HG03520 (cell line): ENCODE data around the gene HYAL3.
"Not testable (repeated sequence)": the region's sequence is repeated elsewhere in the genome, so short reads cannot be mapped to it uniquely, and the experiment has no call there.

Experiments
- ATAC-seq: cut with Tn5 transposase; IDR thresholded peaks from one replicate; pipeline ENCODE4 v1.9.1; 2021; ENCODE audit warnings: mild to moderate bottlenecking, moderate library complexity; ENCODE audit not compliant: unreplicated experiment

The HYAL3 gene

DNA sequence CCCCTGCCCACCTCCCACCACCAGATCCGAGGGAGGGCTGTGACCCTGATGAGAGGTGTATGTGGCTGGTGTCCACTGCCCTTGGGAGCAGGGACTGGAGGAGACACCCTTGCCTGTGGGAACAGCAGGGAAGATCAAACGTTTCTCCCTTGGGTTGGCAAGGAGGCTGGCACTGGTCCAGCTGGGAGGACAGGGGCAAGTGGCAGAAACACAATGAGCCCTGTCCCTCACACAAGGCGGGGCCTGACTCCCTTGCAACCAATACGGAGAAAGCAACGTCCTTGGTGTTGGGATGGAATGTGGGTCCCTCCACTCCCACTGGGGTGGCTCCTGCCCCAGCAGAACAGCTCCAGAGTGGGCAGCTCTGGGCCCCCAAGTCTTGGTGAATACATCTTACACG lies 18.1 kb upstream of the HYAL3 start:
- no peak for ATAC-seq

DNA sequence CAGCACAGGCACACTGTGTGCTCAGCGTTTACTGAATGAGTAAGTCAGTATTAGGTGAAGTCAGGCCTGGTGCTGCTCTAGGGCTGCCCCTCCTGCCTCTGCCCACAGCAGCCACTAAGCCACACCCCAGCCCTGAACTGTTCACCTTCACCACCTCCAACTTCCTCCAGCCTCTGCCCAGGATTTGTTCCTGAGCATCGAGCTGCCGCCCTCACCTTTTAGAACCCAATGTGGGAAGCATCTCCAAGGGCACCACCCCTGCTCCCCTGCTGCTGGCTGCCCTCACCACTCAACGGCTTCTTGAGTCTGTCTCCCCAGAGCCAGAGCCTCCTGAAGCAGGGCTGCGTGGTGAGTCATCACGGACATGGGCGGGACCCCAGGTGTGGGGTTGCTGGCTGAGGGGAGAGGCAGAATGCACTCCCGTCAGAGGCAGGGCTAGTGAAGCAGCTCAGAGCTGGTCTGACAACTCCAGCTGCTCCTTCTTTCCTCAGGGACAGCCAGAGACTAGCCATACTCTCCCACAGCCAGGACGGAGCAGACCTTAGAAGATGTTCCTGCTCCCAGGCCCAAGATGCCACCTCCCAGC lies 17.5 kb upstream of the HYAL3 start:
- no peak for ATAC-seq

DNA sequence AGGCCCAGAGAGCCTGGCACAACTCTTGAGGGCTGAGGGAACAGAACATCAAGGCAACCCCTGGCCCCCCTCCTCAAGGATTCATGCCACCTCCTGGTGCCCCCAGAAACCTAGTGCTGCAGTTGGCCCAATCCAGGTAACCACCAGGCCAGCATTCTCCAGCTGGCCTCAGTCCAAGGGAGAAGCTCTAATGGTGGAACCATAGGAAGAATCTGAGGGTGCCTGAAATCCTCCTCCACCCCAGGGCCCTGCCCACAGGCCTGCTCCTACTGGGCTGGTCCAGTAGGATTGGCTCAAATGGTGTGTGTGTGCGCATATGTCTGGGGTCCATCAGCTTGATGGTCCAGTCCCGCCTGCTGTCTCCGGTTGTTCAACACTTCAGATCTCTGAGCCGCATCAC lies 15.6 kb upstream of the HYAL3 start:
- ATAC-seq, result no peak

DNA sequence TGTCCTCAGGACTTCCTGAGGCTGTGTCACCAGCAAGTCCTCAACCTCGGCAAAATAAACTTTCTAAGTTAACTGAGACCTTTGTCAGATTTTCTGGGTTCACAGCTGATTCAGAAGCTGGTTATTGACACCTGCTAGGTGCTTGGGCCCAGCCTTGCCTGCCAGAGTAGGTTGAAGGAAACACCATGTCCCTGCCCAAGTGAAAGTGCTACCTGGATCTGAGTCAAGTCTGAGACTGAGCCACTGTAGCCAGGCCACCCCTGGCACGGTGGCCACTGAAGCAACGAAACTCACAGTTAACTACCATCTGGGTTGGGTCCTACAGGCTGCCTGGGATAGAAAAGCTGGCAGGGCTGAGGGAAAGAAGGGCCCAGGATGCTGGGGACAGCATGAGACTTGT lies 15.1 kb upstream of the HYAL3 start:
- ATAC-seq, result no peak

DNA sequence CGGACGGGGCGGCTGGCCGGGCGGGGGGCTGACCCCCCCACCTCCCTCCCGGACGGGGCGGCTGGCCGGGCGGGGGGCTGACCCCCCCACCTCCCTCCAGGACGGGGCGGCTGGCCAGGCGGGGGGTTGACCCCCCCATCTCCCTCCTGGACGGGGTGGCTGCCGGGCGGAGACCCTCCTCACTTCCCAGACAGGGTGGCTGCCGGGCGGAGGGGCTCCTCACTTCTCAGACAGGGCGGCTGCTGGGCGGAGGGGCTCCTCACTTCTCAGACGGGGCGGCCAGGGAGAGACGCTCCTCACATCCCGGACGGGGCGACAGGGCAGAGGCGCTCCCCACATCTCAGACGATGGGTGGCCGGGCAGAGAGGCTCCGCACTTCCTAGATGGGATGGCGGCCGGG lies 12.8 kb upstream of the HYAL3 start:
- not testable (repeated sequence) for ATAC-seq

DNA sequence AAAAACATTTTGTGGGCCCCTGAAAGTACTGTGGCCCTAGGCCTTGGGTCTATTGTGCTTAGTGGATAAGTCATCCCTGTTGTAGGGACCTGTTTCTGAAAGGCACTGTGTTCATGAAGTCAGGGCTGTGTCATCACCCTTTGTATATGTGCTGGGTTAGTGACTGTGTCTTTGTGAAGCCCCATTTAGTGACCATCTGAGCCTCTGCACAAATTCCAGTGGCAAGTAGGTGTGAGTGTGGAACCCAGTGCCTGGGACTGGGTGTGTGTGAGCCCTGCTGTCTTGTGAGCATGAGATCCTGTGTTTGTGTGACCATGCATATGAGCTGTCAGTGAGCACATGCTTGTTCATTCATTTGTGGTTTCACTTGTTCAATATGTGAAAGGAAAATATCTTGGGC lies 5.4 kb upstream of the HYAL3 start:
- no peak for ATAC-seq

DNA sequence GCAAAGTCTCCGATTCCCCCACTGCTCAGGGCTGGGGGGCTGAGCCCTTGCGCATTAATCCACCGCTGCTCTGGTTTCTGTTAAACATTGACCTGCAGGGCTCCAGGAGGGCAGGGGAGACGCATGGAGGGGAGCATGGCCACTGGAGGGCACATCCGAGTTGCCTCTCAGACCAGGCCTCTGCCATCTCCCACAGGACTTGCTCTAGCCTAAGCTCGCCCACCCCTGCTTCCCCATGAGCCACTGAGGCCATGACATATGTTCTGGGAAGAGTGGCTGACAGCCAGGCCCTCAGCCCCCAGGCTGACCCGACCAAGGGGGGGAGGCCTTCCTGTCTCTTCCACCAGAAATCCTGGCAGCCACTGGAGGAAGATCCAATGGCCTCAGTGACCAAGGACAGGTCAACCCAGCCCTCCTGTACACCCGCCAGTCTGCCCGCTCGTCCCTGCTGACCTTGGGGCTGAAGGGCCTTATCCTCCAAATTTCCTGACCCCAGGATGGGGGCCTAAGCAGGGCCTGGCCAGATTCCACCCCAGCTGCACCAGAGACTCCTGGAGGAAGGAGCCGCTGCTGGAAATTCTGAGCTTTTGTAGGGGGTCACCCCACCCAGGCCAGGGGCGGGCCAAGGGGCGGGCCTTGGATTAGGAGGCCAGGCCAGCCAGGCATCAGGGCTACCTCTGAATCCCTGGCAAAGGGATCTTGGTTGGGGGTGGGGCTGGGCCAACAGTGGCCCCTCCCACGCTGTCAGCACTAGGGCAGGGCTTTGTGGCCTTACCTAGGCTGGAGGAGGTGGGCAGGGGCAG lies 4.0 kb upstream of the HYAL3 start, which contains the start of gene HYAL1:
Gene HYAL1 (minus strand): TSS at position 562 of the 803 bp plus-strand sequence. CDS start 618 bp downstream, outside the sequence.
- ATAC-seq, result no peak

DNA sequence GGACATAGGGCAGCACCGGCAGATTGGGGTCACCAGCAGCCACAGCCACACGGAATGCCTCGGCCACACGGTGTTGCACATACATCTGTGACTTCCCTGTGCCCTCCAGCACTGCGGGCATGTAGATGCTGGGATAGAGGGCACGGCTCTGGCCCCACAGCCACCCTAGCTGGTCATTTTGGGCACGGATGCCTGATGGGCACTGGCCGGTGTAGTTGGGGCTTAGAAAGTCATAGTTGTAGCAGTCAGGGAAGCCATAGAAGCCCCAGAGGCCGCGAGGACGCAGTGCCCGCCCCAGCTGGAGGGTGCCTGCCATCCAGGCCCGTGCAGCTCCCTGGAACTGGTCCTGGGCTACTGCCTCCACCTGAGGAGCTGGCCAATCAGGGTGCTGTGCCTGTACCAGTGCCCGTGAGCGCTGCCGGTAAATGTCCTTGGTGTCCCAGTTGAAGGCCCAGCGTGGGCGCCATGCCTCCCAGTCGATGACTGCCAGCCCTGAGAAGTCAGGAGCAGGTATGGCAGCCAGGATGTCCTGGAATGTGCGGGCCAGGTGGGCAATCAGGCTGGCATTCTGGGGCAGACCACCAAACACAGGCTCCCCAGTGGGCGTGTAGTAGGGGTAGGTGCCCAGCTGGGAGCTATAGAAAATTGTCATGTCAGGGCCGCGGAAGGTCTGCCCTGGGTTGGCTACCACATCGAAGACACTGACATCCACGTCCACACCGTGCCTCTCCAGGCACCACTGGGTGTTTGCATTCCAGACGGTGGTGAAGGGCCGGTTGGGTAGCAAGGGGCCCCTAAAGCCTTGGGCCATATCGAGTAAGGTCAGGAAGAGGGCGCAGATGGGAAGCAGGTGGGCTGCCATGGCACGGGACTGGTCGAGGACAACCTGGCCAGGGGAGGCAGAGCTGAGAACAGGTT lies 3.1 kb upstream of the HYAL3 start:
- ATAC-seq, result no peak

DNA sequence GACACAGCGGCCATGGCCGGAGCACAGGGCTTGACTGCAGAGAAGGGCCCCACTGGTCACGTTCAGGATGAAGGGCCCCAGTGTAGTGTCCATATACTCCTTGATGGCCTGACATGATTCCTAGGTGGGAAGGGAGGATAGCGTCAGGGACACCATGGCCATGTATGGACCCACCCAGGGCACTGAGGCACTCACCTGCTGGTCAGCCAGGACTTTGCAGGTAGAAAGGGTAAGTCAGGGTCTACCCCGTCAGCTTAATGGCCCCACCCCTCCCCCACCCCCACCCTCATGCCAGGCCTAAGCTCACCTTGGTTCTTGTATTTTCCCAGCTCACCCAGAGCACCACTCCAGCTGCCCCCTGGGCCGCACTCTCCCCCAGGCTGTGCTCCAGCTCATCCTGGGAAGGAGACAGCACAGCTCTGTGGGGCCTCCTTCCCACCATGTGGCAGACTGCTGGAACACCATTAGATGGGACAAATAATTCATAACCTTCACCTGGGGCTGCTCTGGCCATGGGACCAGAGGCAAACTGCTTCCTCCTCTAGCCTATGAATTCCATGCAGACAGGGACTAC lies 1.6 kb upstream of the HYAL3 start:
- no peak for ATAC-seq

DNA sequence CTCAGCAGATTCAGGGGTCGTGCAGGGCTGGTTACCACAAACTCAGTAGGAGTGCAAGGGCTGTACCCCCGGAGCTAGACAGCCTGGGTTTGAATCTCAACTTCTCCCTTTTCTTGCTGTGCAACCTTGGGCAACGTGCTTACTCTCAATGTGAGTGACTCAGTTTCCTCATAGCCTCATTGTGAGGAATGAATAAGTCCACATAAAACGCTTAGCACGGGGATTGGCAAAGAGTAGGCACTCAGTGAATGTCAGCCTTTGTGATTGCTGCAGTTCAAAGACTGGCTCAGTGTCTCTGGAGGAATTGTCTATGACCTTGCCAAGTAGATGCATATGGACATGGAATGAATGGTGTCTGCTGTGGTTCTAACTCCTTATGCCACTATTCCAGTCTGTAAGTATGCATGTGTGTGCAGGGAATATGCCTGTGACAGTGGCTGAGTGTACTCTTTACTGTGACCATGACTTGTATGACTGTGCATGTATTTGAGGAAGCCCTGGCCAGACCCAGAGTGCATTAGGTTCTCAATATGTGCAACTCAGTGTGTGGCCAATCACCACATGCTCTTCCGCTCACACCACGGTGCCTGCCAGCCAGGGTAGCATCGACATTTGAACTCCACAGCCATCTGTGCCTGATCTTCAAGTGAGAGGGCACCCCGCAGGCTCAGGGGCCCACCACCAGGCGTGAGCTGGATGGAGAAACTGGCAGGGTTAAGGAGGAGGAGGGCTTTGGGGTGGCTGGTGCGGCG lies 900 bp upstream of the HYAL3 start:
- no peak for ATAC-seq

DNA sequence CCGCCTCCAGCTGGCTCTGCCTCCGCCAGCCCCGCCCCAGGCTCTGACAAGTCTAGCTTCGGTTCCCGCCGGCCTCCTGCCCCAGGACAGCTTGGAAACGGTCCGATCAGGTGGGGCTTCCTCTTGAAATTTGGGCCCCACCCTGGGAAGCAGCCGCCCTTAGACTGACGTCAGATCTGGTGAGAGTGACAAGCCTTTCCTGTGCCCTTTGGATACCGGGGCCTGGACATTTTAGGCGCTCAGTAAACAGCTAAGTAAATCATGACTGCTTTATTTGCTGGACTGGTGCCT lies 378 bp upstream of the HYAL3 start:
- no peak for ATAC-seq

DNA sequence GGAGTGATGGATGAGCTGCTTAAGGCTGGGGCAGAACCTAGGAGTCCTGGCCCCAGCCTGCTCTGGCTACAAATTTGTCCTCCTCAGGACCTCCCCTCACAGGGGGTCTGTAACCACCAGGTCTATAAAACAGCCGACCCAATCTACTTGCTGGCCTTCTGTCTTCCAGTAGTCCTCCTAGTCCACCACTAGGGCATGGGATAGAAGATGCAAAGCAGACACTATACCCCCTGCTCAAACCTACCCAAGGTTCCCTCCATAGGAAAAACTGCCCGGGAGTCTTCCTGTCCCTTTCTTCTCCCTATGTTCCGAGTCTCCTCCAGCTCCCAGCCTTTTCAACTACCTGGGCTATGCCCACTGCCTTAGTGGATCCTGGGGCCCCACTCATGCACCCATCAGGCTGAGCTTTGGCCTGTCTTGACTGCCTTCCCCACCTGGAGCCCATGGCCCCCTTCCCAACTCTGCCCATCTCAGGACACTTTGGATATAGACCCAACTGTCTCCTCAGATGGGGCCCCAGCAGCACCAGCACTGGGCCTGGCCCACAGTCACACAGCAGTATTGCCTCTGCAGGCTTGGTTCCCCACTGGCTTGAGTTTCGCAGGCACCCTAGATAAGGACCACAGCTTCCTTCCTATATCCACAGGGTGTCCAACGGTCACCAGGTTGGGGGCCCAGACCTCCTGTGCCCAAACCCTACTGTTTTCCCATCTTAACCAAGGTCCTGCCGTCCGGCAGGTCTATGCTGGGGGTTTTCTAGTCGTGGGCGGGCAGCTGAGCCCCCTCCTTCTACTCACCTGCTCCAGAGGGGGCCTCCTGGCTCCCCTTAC lies 1.1 kb downstream of the HYAL3 start:
- no peak for ATAC-seq

DNA sequence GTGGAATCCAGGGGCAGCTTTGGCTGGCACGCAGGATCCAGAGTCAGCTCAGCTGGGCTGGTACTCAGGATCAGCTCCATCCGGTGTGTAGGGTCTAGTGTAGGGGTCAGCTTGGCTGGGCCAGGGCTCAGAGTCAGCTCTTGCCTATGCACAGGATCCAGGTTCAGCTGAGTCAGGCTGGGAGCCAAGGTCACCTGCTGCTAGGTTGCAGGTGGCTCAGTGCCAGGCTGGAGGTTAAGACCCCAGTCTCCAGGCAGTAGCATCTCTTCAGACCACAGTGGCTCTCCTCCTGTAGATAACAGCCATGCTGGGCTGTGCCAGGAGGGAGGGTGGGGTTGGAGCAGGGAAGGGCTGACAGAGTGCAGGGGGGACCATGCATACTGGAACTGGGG lies 1.8 kb downstream of the HYAL3 start:
- ATAC-seq, result no peak

DNA sequence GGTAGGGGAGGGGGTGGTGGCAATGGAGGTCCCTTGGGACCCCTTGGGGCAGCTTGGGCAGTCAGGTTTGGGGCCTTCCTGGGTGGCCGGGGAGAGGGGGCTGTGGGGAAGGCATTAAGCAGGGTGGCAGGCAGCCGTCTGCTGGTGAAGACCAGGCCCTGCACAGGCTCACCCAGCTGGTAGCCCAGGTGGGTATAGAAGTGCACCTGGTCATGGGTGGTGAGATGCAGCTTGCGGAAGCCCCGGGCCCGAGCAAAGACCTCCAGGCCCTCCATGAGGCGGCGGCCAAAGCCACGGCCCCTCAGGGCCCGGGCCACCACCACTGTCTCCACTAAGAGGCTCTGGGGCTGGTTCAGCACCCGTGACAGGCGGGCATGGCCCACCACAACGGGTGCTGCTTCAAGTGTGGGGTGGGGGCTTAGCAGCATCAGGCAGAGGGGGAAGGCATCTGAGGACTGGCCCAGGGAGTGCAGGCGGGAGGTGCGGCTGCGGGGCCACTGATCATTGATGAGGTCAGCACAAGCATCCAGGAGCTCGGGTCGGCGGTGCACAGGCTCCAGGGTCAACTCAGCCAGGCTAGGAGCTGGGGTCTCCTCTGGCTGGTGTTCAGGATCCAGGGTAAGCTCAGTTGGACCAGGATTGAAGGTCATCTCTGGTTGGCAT lies 2.4 kb downstream of the HYAL3 start:
- no peak for ATAC-seq

DNA sequence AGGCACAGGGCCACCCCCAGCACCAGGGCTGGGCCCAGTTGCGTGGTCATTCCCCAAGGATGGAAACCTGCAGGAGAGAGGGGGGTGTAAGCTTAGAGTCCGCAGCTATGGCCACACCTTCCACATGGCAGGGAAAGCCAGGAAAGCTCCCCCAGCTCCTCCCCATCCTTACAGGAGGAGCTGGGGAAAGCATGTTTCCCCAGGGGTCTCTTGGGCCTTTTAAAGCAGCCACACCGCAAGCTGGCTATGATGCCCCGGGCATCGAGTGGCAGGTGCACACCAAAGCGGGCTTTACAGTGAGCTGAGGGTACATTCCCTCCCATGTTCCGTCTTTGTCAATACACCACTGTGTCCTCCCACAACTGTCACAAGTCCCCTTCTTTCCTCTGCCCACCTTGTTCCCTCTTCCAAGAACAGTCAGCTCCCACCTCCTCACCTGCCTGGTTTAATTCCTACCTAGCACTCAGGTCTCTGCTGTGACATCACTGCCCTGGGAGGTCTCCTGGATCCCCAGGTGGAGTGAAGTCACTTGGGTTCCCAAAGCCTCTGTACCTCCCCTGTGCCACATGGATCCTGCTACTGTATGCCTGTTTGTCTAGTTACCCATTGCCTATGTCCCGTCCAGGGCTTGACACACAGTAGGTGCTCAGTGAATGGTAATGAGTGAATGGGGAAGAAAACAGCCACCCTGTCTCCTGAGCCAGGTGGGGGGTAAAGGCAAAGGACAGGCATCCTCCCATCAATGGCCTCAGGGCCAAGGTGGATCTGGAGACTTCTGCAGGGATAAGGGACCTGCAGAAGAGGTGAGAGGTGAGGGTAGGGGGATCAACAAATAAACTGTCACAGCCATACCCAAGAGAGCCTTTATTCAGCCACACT lies 3.4 kb downstream of the HYAL3 start:
- no peak for ATAC-seq

DNA sequence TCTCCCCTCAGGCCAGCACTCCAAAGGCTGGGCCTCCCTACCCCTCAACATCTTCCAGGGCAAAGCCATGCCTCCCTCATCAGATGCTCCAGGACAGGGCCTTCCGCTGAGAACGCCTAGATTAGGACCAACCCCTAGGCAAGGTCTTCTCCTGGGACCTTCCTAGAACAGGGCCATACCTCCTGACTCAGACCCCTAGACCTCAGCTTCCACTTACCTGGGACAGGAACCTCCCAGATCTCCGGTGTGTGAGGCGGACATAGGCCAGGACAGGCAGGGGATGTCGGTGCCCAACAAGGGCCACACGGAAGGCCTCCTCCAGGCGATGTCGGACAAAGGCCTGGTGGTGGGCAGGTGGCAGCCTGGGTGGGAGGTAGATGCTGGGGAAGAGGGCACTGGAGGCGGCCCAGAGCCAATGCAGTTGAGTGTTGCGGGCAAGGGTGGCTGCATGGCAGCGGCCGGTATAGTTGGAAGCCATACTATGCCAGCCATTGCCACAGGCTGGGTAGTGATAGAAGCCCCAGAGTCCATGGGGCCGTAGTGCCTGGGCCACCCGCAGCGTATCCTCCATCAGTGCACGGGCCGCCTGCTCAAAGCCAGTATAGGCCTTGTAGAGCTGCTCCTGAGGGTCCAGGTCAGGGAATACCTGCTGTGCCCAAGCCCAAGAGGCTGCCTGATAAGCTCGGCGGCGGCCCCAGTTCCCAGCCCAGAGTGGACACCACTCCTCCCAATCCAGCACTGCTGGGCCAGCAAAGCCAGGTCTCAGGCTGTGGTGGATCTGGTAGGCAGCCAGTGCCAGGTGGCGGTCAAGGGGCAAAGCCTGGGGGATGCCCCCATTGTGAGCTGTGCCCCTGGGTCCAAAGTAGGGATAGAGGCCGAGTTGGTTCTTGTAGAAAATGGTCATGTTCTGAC lies 4.5 kb downstream of the HYAL3 start:
- ATAC-seq, result no peak

DNA sequence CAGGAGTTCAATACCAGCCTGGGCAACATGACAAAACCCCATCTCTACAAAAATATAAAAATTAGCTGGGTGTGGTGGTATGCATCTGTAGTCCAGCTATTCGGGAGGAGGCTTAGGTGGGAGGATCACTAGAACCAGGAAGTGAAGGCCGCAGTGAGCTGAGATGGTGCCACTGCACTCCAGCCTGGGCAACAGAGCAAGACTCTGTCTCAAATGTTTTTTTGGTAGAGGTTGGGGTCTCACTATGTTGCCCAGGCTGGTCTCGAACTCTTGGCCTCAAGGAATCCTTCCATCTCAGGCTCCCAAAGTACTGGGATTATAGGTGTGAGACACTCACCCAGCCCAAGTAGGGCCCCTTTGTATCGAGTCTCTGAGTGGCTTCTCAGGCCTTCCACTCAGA lies 5.1 kb downstream of the HYAL3 start:
- ATAC-seq, result no peak
